GM12891 (cell line): ENCODE data around the gene DDX52.

Experiments
- PAX5 ChIP-seq: IDR thresholded peaks from 2 replicates; pipeline ENCODE4 v1.6.1; 2011; ENCODE audit warnings: low read length, moderate library complexity, mild to moderate bottlenecking; ENCODE audit not compliant: insufficient read depth, severe bottlenecking
- POLR2A ChIP-seq: IDR thresholded peaks from 2 replicates; pipeline ENCODE4 v1.6.1; 2011; ENCODE audit warnings: low read depth, low read length, control low read depth
- POLR2AphosphoS5 ChIP-seq: IDR thresholded peaks from 2 replicates; pipeline ENCODE4 v1.6.1; 2011; ENCODE audit warnings: low read depth, low read length, control low read depth
- POU2F2 ChIP-seq: IDR thresholded peaks from 2 replicates; pipeline ENCODE4 v1.6.1; 2011; ENCODE audit warnings: low read depth, mild to moderate bottlenecking, control low read depth, low read length, moderate library complexity

- TF ChIP-seq POLR2A (no peak), POLR2AphosphoS5 (no peak), PAX5 (no peak), POU2F2 (no peak)
These were observed 21.0 kb upstream of the DDX52 start for GRCh38 chr17:37664214-37664613.
